SK-N-SH (cell line): Measurements from ENCODE around the gene OSBPL7. TPM values are rescaled to one million over a fixed set of nuclear protein-coding genes. Genes with fewer than 3 reads are reported as not detected.
A peak's percentile ranks its signal among the peaks of the same experiment; 100 is the strongest.

ENCODE experiments used
- CTCF ChIA-PET: fragments of 300-600, 350-600 bp; formaldehyde crosslinking; extraction: SDS; loops from one replicate; lab custom pipeline; 2021; lab: Yijun Ruan, JAX
- POLR2A ChIA-PET: fragments of 350-600 bp; sonication (Branson Sonifier 250); formaldehyde crosslinking; extraction: SDS; loops from one replicate; lab custom pipeline; 2020; ENCODE audit warnings: antibody characterized with exemption, inconsistent platforms; lab: Yijun Ruan, JAX
- DNase-seq: peaks from one replicate; pipeline ENCODE4 v3.0.0; 2012
- H2AFZ ChIP-seq: fragments of 200-600 bp; sonication (generic); 2 replicates; pipeline ENCODE4 v1.8.1; 2016; ENCODE audit warnings: antibody characterized with exemption, mild to moderate bottlenecking, low read depth
- H3F3A ChIP-seq: fragments of 200-600 bp; sonication (generic); replicated peaks from 2 replicates; pipeline ENCODE3; 2016; ENCODE audit warnings: antibody characterized with exemption, mild to moderate bottlenecking; ENCODE audit not compliant: insufficient read depth
- H3K27ac ChIP-seq, 2 experiments: fragments of 200-500 bp in 1 of 2; fragments of 200-600 bp in 1 of 2; sonication (Bioruptor generic) in 1 of 2; sonication (generic), shearing (Covaris generic) in 1 of 2; 2 replicates each; pipeline versions ENCODE4 v1.5.1 to v1.6.1; 2014 to 2016; ENCODE audit warnings: low read depth in 2 of 2, inconsistent platforms in 1 of 2, low read length in 1 of 2, mild to moderate bottlenecking in 1 of 2, mixed read lengths in 1 of 2
- H3K27me3 ChIP-seq: fragments of 200-600 bp; sonication (generic), shearing (Covaris generic); 2 replicates; pipeline ENCODE4 v1.6.1; 2016; ENCODE audit warnings: mixed run types; ENCODE audit not compliant: insufficient read depth
- H3K36me3 ChIP-seq, 2 experiments: fragments of 200-500 bp in 1 of 2; fragments of 200-600 bp in 1 of 2; sonication (Bioruptor generic) in 1 of 2; sonication (generic) in 1 of 2; replicated peaks in 1 of 2; 2 replicates each; pipeline versions ENCODE3 to v1.5.1; 2014 to 2016; ENCODE audit warnings: low read length in 1 of 2, mild to moderate bottlenecking in 1 of 2; ENCODE audit not compliant: insufficient read depth in 2 of 2, control insufficient read depth in 1 of 2
- H3K4me1 ChIP-seq, 2 experiments: fragments of 200-500 bp in 1 of 2; fragments of 200-600 bp in 1 of 2; sonication (Bioruptor generic) in 1 of 2; sonication (generic), shearing (Covaris generic) in 1 of 2; 2 replicates each; pipeline versions ENCODE4 v1.5.1 to v1.6.1; 2014 to 2016; ENCODE audit warnings: low read depth in 1 of 2, low read length in 1 of 2, mixed run types in 1 of 2; ENCODE audit not compliant: insufficient read depth in 2 of 2, control insufficient read depth in 1 of 2
- H3K4me2 ChIP-seq: fragments of 200-600 bp; sonication (generic), shearing (Covaris generic); 2 replicates; pipeline ENCODE4 v1.6.1; 2017; ENCODE audit warnings: mixed run types
- H3K4me3 ChIP-seq, 2 experiments: fragments of 200-500 bp in 1 of 2; fragments of 200-600 bp in 1 of 2; sonication (Bioruptor generic) in 1 of 2; sonication (generic), shearing (Covaris generic) in 1 of 2; 2 replicates each; pipeline versions ENCODE4 v1.5.1 to v1.8.1; 2014 to 2016; ENCODE audit warnings: low read depth in 2 of 2, inconsistent platforms in 1 of 2, low read length in 1 of 2, mild to moderate bottlenecking in 1 of 2, mixed read lengths in 1 of 2, moderate library complexity in 1 of 2
- H3K79me2 ChIP-seq: fragments of 200-600 bp; sonication (generic); 2 replicates; pipeline ENCODE4 v1.8.1; 2017; ENCODE audit warnings: mild to moderate bottlenecking; ENCODE audit not compliant: insufficient read depth
- H3K9ac ChIP-seq: fragments of 200-600 bp; sonication (generic); 2 replicates; pipeline ENCODE4 v1.6.1; 2017; ENCODE audit warnings: mixed run types
- H3K9me2 ChIP-seq: fragments of 200-600 bp; sonication (generic); 2 replicates; pipeline ENCODE4 v1.6.1; 2017; ENCODE audit warnings: mixed run types
- H3K9me3 ChIP-seq: fragments of 200-600 bp; sonication (generic); 2 replicates; pipeline ENCODE4 v1.6.1; 2017; ENCODE audit warnings: mixed run types, mild to moderate bottlenecking, moderate library complexity
- H4K20me1 ChIP-seq: fragments of 200-600 bp; sonication (generic); 2 replicates; pipeline ENCODE4 v1.6.1; 2017; ENCODE audit warnings: mild to moderate bottlenecking, mixed run types; ENCODE audit not compliant: insufficient read depth
- EP300 ChIP-seq, 2 experiments: IDR thresholded peaks; 2 replicates each; pipeline versions ENCODE4 v1.4.0 to v1.6.1; 2012; ENCODE audit warnings: borderline replicate concordance in 1 of 2, low read depth in 1 of 2, low read length in 1 of 2
- EZH2phosphoT487 ChIP-seq: fragments of 200-600 bp; sonication (generic); IDR thresholded peaks from 2 replicates; pipeline ENCODE4 v1.6.1; 2017; ENCODE audit warnings: low read depth, mixed run types, mild to moderate bottlenecking, antibody characterized with exemption, moderate library complexity, borderline replicate concordance
- FOXM1 ChIP-seq: IDR thresholded peaks from 2 replicates; pipeline ENCODE4 v1.4.0; 2012; ENCODE audit warnings: low read depth, mild to moderate bottlenecking
- GABPA ChIP-seq: IDR thresholded peaks from 2 replicates; pipeline ENCODE4 v1.4.0; 2012; ENCODE audit warnings: low read depth, mild to moderate bottlenecking
- GATA2 ChIP-seq: sonication (generic); formaldehyde crosslinking; IDR thresholded peaks from 2 replicates; pipeline ENCODE4 v1.5.0; 2020; ENCODE audit warnings: mild to moderate bottlenecking, missing genetic modification reagents
- IRF3 ChIP-seq: fragments of 150-350 bp; IDR thresholded peaks from 2 replicates; pipeline ENCODE4 v1.6.1; 2016; ENCODE audit warnings: mild to moderate bottlenecking, low read depth, low read length
- JUND ChIP-seq: IDR thresholded peaks from 2 replicates; pipeline ENCODE4 v1.4.0; 2012
- MEF2A ChIP-seq: IDR thresholded peaks from 2 replicates; pipeline ENCODE4 v1.4.0; 2012; ENCODE audit warnings: low read depth, borderline replicate concordance
- RAD21 ChIP-seq: IDR thresholded peaks from 2 replicates; pipeline ENCODE4 v1.6.1; 2012; ENCODE audit warnings: mild to moderate bottlenecking, low read length
- RCOR1 ChIP-seq: fragments of 150-350 bp; IDR thresholded peaks from 2 replicates; pipeline ENCODE4 v1.6.1; 2017; ENCODE audit warnings: antibody characterized with exemption, low read length
- RFX5 ChIP-seq: IDR thresholded peaks from 2 replicates; pipeline ENCODE4 v1.6.1; 2012; ENCODE audit warnings: mild to moderate bottlenecking, improper control_type of control experiment, low read length
- RXRA ChIP-seq: IDR thresholded peaks from 2 replicates; pipeline ENCODE4 v1.4.0; 2012; ENCODE audit warnings: low read depth, mild to moderate bottlenecking, borderline replicate concordance
- SMC3 ChIP-seq: IDR thresholded peaks from 2 replicates; pipeline ENCODE4 v1.6.1; 2012; ENCODE audit warnings: low read depth, low read length, improper control_type of control experiment
- TAF1 ChIP-seq: IDR thresholded peaks from 2 replicates; pipeline ENCODE4 v1.6.1; 2012; ENCODE audit warnings: low read depth, mild to moderate bottlenecking, low read length, moderate library complexity, borderline replicate concordance
- TCF12 ChIP-seq: IDR thresholded peaks from 2 replicates; pipeline ENCODE4 v1.4.0; 2012
- TEAD4 ChIP-seq: IDR thresholded peaks from 2 replicates; pipeline ENCODE4 v1.4.0; 2012; ENCODE audit warnings: mild to moderate bottlenecking, borderline replicate concordance; ENCODE audit not compliant: insufficient read depth
- USF2 ChIP-seq: fragments of 150-350 bp; IDR thresholded peaks from 2 replicates; pipeline ENCODE4 v1.6.1; 2017; ENCODE audit warnings: antibody characterized with exemption, low read length, low read depth, borderline replicate concordance
- YY1 ChIP-seq: IDR thresholded peaks from 2 replicates; pipeline ENCODE4 v1.4.0; 2012; ENCODE audit warnings: low read depth, mild to moderate bottlenecking
- whole genome bisulfite sequencing: methylation state at CpG from one replicate; pipeline ENCODE4 v1.1.6; 2017; ENCODE audit warnings: low lambda C conversion rate; 5-methylcytosine and 5-hydroxymethylcytosine counted together
- polyA plus RNA-seq, 3 experiments: library from polyadenylated mRNA; depleted of rRNA; stranded (reverse); fragments of >200 nt; gene quantifications; 2 replicates each; pipeline ENCODE4 v1.2.3, GENCODE V29; 2012
- TF ChIP-seq, protein P1 (sequence below): IDR thresholded peaks from 2 replicates; pipeline ENCODE4 v1.4.0; 2012; ENCODE audit warnings: low read depth, borderline replicate concordance
- TF ChIP-seq, protein P2 (sequence below): IDR thresholded peaks from 2 replicates; pipeline ENCODE4 v1.6.1; 2012; ENCODE audit warnings: mild to moderate bottlenecking, low read depth, low read length, moderate library complexity
- TF ChIP-seq, protein P3 (sequence below): IDR thresholded peaks from 2 replicates; pipeline ENCODE4 v1.4.0; 2012; ENCODE audit warnings: low read depth, borderline replicate concordance

OSBPL7 gene
- polyA plus RNA-seq, 1 of the 3 experiments (the other 2 are of a cell fraction) = 23.7 TPM

GRCh38 chr17:47813077-47813476 lies 8.5 kb downstream of the OSBPL7 start (continued):
- TF ChIP-seq IRF3 = no peak
- TF ChIP-seq EZH2phosphoT487 = no peak
- TF ChIP-seq TCF12 = no peak
- TF ChIP-seq TEAD4 = no peak
- no peak for TF ChIP-seq EP300 (IDR thresholded peaks at IDR 0.05; ENCODE audit: borderline replicate concordance in 1 of 2, low read depth in 1 of 2, low read length in 1 of 2)

GRCh38 chr17:47812146-47812920 lies 9.3 kb downstream of the OSBPL7 start:
- DNase-seq = peak; percentile 17
- H3K4me1 ChIP-seq = no peaks in the 10 kb centered on the region
- peaks cover 5% of the 10 kb centered on the region for H3F3A ChIP-seq
- 0 out of 2 replicates have a peak, but pooled peaks cover 6% of the 10 kb centered on the region for H4K20me1 ChIP-seq
- no peaks in the 10 kb centered on the region for H3K9me2 ChIP-seq
- H3K27ac ChIP-seq = no peak overlapping the region
- H3K27me3 ChIP-seq = no peaks in the 10 kb centered on the region
- H3K79me2 ChIP-seq = no peaks in the 10 kb centered on the region
- H3K9ac ChIP-seq = no peak overlapping the region
- TF ChIP-seq TAF1 (no peak), USF2 (no peak), RAD21 (no peak), MEF2A (no peak), RXRA (no peak), YY1 (no peak), RFX5 (no peak), SMC3 (no peak), GATA2 (no peak), RCOR1 (no peak), JUND (no peak), TCF12 (no peak), FOXM1 (no peak), GABPA (no peak)
- TF ChIP-seq, protein P1, sequence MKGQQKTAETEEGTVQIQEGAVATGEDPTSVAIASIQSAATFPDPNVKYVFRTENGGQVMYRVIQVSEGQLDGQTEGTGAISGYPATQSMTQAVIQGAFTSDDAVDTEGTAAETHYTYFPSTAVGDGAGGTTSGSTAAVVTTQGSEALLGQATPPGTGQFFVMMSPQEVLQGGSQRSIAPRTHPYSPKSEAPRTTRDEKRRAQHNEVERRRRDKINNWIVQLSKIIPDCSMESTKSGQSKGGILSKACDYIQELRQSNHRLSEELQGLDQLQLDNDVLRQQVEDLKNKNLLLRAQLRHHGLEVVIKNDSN = no peak
- TF ChIP-seq, protein P2, sequence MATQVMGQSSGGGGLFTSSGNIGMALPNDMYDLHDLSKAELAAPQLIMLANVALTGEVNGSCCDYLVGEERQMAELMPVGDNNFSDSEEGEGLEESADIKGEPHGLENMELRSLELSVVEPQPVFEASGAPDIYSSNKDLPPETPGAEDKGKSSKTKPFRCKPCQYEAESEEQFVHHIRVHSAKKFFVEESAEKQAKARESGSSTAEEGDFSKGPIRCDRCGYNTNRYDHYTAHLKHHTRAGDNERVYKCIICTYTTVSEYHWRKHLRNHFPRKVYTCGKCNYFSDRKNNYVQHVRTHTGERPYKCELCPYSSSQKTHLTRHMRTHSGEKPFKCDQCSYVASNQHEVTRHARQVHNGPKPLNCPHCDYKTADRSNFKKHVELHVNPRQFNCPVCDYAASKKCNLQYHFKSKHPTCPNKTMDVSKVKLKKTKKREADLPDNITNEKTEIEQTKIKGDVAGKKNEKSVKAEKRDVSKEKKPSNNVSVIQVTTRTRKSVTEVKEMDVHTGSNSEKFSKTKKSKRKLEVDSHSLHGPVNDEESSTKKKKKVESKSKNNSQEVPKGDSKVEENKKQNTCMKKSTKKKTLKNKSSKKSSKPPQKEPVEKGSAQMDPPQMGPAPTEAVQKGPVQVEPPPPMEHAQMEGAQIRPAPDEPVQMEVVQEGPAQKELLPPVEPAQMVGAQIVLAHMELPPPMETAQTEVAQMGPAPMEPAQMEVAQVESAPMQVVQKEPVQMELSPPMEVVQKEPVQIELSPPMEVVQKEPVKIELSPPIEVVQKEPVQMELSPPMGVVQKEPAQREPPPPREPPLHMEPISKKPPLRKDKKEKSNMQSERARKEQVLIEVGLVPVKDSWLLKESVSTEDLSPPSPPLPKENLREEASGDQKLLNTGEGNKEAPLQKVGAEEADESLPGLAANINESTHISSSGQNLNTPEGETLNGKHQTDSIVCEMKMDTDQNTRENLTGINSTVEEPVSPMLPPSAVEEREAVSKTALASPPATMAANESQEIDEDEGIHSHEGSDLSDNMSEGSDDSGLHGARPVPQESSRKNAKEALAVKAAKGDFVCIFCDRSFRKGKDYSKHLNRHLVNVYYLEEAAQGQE = no peak
- TF ChIP-seq, protein P3, sequence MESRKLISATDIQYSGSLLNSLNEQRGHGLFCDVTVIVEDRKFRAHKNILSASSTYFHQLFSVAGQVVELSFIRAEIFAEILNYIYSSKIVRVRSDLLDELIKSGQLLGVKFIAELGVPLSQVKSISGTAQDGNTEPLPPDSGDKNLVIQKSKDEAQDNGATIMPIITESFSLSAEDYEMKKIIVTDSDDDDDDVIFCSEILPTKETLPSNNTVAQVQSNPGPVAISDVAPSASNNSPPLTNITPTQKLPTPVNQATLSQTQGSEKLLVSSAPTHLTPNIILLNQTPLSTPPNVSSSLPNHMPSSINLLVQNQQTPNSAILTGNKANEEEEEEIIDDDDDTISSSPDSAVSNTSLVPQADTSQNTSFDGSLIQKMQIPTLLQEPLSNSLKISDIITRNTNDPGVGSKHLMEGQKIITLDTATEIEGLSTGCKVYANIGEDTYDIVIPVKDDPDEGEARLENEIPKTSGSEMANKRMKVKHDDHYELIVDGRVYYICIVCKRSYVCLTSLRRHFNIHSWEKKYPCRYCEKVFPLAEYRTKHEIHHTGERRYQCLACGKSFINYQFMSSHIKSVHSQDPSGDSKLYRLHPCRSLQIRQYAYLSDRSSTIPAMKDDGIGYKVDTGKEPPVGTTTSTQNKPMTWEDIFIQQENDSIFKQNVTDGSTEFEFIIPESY = no peak
- TF ChIP-seq, all 33 proteins: peak for 0
- ChIA-PET POLR2A (no interaction called here), CTCF (no interaction called here)
- Histone ChIP-seq H3K4me2 (no peak overlapping the region), H3K36me3 (peaks cover 9 to 76% of the 10 kb centered on the region in 2 experiments), H2AFZ (no peak overlapping the region), H3K9me3 (no peaks in the 10 kb centered on the region), H3K4me3 (no peak overlapping the region)
- 89% methylated on average over 18 of the region's 18 CpGs for WGBS
